NB4 (cell line): Measurements from ENCODE around the gene FAM81B.

Experiments
- CTCF ChIP-seq: IDR thresholded peaks from one replicate; pipeline ENCODE4 v1.5.1; 2012; ENCODE audit warnings: low read depth, low read length
- MAX ChIP-seq: IDR thresholded peaks from 2 replicates; pipeline ENCODE4 v1.6.1; 2011; ENCODE audit warnings: low read depth, low read length
- MYC ChIP-seq: IDR thresholded peaks from 2 replicates; pipeline ENCODE4 v1.6.1; 2011; ENCODE audit warnings: low read depth, low read length

GRCh38 chr5:95439801-95440493 is 48.8 kb downstream of the FAM81B start:
- TF ChIP-seq CTCF: no peak
- no peak for TF ChIP-seq MYC
- no peak for TF ChIP-seq MAX
